GM21529 (cell line): ENCODE data around the gene SASH1.

Experiments
- ATAC-seq: cut with Tn5 transposase; IDR thresholded peaks from one replicate; pipeline ENCODE4 v1.9.1; 2021; ENCODE audit not compliant: unreplicated experiment

Gene SASH1

DNA sequence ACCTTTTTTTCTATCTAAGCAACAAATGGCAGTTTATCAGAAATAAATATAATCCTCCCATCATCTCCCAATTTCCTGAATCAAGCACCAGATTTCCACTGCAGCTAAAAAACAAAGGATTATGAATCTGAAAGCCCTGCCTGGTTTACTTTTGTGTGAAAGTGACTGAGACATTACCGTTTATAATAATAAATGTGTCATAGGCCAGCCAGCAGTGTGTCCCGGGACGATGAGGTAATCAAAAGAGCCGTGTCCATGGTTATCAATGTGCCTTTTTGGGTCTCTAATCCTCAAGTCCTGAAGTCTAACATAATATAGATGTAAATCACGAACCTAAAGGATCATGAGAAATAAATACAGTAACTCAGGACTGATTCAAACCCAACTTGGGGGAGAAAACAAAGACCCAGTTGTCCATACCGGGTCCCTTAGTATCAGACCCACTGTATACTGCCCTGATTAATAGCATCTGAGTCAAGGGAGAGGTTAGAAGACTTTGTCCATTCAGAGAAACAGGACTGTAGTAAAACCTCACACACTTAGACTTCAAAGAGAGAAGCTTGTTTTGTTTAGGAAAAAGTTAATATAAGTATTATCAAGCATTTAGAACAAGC, 149.1 kb downstream of the SASH1 start:
- no peak for ATAC-seq

DNA sequence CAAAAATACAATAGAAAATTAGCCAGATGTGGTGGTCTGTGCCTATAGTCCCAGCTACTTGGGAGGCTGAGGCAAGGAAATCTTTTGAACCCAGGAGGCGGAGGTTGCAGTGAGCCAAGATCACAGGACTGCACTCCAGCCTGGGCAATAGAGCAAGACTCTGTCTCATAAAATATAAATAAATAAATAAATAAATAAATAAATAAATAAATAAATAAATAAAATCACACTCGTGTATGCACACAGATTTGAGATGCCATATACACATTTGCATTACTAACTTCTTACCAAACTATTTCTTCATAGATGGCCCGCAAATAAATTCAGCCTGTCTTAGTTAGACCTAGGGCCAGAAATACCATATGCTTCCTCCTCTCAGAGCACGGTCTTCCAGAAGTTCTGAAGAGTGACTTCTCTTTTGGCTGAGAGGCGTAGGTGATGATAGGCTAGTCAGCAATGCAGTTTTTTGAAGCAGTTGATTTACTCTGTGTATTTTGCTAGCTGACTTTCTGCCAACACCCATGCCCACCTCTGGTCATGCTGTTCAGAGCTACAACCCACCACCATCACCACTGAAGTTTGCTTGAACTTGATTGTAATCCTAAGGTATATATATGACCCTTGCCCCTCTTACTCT, 150.1 kb downstream of the SASH1 start:
- no peak for ATAC-seq

DNA sequence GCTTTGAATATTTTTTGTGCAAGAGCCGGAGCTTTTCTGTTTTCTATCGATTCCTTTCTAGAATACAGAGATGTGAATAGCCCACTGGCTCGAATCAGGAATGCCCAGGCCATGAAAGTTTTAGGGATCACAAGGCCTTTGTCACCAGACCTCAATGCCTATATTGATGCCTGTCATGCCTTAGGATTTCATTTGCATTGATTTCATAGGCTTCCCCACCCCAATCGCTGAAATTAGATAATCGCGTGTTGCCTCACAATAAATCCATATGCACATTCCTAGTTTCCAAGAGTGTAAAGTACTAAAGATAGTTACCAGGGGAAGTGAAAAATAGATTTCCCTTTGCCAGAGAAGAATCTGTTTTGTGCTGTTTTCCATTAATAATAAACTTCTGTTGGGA, 150.8 kb downstream of the SASH1 start:
- ATAC-seq: no peak

- no peak for ATAC-seq
These were observed 151.6 kb downstream of the SASH1 start for GRCh38 chr6:148494226-148494625.

GRCh38 chr6:148495029-148495428, 152.4 kb downstream of the SASH1 start:
- no peak for ATAC-seq

GRCh38 chr6:148497257-148497656, 154.6 kb downstream of the SASH1 start:
- ATAC-seq: no peak

GRCh38 chr6:148497717-148498116, 155.1 kb downstream of the SASH1 start:
- ATAC-seq: no peak

DNA sequence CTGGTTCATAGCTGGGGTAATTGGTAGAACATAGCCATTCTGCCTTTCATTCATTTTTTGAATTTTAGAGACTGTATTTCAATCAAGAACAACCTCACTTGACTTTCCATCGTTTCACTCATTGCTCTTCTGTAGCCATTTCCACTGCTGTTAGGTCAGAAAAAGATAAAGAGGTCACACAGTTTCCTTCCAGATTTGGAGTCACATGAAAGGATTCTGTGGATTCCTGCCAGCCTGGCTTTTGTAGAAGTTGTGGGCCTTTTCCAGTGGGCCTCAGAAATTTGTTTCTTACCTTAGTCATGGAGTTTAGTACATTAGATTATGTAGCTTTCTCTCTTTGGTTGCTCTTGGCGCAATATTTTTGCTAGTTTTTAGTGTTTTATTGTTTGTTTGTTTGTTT, 157.8 kb downstream of the SASH1 start:
- ATAC-seq: no peak

GRCh38 chr6:148501178-148501590, 158.5 kb downstream of the SASH1 start:
- no peak for ATAC-seq

DNA sequence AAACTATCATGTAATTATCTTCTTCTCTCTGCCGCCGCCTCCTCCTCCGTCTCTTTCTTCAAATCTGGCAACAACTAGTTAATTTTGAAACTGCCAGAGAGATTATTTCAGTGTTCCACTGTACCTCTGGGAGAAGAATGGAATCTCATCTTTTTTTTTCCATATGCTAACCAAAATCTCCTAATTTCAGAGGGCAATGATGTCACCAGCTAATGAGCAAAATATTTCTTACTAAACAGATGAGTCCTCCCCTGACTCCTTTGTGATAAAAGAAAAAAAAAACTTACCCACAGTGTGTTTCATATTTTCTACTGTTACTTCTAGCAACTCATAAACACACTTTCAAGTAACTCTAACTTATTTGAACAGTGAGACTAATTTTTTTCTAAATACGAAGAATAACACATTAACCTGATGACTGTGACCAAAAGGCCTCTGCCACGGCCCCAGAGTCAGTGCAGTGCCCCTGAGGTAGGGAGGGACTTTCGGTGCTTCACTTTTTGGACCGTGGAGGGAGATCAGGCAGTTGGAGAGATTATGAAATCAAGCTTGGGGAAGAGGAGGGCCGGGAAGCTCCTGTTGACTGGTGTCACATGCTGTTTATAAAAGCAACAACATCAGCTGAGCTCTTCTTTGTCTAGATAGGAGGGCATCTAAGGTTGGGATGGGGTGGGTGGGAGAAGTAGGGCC, 159.6 kb downstream of the SASH1 start:
- ATAC-seq: no peak

GRCh38 chr6:148502773-148503135, 160.1 kb downstream of the SASH1 start:
- no peak for ATAC-seq

- no peak for ATAC-seq
These were observed 161.1 kb downstream of the SASH1 start for GRCh38 chr6:148503703-148504102.

DNA sequence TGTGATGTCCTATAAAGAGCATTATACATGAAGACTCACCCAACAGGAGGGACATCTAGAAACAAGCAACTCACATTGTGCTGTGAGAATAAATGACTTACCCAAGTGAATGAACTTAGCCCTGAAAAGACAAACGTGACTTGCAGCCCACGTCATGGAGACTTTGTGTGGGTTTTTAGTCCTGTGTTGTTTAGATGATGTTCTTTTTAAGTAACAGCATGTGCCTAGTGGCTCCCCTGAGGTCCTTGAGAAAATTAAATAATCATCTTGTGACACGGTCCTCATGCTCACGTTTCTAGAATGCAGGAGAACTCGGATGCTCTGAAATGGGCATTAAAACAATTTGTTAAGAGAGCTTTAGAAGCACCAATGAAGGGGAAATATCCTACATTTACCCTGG, 165.1 kb downstream of the SASH1 start:
- no peak for ATAC-seq

GRCh38 chr6:148508401-148509041, 165.9 kb downstream of the SASH1 start:
- no peak for ATAC-seq

DNA sequence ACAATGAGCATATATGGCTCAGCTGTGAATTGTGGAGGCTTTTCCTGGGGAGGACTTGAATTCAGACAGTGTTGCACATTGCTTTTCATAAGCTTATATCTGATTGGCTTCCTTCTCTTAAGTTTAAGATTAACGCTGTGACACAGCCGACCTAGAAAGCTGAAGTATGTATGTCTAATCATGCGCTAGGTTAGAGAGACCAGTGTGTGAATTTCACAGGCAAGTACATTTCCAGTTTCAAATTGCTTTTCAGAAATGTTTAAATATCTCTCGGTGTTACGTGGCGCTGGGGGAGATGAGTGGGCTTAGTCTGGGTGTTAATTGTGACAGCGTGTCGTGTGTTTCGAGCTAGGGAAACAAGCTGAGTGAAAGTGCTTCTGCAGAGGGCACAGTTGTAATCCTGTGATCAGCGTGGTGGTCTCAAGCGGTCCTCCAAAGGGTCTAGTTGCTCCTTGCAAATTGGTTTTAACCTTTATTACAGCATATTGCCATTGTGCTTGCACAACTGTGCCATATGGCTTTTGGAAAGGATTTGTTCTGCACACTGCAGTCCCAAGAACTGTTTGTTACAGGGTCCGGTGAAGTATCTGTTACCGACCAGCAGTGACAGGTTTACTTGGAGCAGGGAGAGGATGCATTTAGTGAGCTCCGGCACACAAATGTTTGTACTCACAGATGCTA, 166.6 kb downstream of the SASH1 start:
- ATAC-seq: no peak

GRCh38 chr6:148509800-148510581, 167.4 kb downstream of the SASH1 start:
- ATAC-seq: peak; percentile 70

- no peak for ATAC-seq
These were observed 170.8 kb downstream of the SASH1 start for GRCh38 chr6:148513145-148514071.

- no peak for ATAC-seq
These were observed 171.6 kb downstream of the SASH1 start for GRCh38 chr6:148514091-148514845.

DNA sequence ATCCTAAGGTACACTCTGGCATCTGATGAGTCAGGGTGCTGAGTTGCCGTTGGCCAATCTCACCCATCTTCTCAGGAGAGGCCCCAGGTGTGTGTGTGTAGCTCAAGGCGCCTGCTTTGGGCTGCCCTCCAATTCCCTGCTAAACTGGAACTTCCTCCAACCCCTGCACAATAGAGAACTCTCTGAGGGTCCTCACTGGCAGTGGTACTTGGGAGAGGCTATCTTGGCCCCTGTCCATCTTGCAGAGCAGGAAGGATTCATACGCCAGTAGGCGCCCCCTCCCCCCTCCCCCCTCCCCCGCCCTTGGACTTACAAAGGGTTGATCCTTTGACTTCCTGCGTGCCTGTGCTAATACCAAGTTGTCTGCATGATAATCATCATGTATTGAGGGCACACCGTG, 173.6 kb downstream of the SASH1 start:
- no peak for ATAC-seq
